HepG2 (cell line): ENCODE data around the gene TXNDC16. TPM values are rescaled to one million over a fixed set of nuclear protein-coding genes. Genes with fewer than 3 reads are reported as not detected.
A peak's percentile ranks its signal among the peaks of the same experiment; 100 is the strongest.

Source experiments
- ASH2L ChIP-seq: fragments of 300-600, 200-600 bp; sonication (generic); IDR thresholded peaks from 2 replicates; pipeline ENCODE4 v1.7.0; 2017; ENCODE audit warnings: low read depth, mild to moderate bottlenecking, moderate library complexity, mixed read lengths, low read length; ENCODE audit not compliant: insufficient read length
- ATF1 ChIP-seq: IDR thresholded peaks from 2 replicates; pipeline ENCODE4 v1.6.1; 2016; ENCODE audit warnings: mild to moderate bottlenecking, control low read depth
- HDAC6 ChIP-seq: fragments of 200-600 bp; sonication (generic); IDR thresholded peaks from 2 replicates; pipeline ENCODE4 v1.7.0; 2017; ENCODE audit warnings: mild to moderate bottlenecking, antibody characterized with exemption, low read length, low read depth
- KAT8 ChIP-seq: IDR thresholded peaks from 2 replicates; pipeline ENCODE4 v1.6.1; 2016; ENCODE audit warnings: missing genetic modification reagents, missing compliant biosample characterization
- MAFF ChIP-seq: IDR thresholded peaks from 2 replicates; pipeline ENCODE4 v1.6.1; 2011; ENCODE audit warnings: low read depth, low read length, improper control_type of control experiment
- MIER2 ChIP-seq: IDR thresholded peaks from 2 replicates; pipeline ENCODE4 v1.6.1; 2016; ENCODE audit warnings: missing biosample characterization, missing genetic modification reagents
- MTF1 ChIP-seq: sonication (generic); formaldehyde crosslinking; IDR thresholded peaks from 2 replicates; pipeline ENCODE4 v1.5.0; 2020; ENCODE audit warnings: missing genetic modification reagents
- SATB2 ChIP-seq: sonication (generic); formaldehyde crosslinking; IDR thresholded peaks from 2 replicates; pipeline ENCODE4 v1.5.0; 2020; ENCODE audit warnings: missing genetic modification reagents
- SKI ChIP-seq: fragments of 450-650 bp; IDR thresholded peaks from one replicate; pipeline ENCODE4 v1.6.1; 2018; ENCODE audit warnings: mild to moderate bottlenecking; ENCODE audit not compliant: partially characterized antibody
- ZBTB7B ChIP-seq: sonication (generic); formaldehyde crosslinking; IDR thresholded peaks from 2 replicates; pipeline ENCODE4 v1.4.0; 2020; ENCODE audit warnings: missing genetic modification reagents
- ZFP36 ChIP-seq: fragments of 150-350 bp; IDR thresholded peaks from 2 replicates; pipeline ENCODE4 v1.6.1; 2018; ENCODE audit warnings: borderline replicate concordance, low read length, low read depth; ENCODE audit not compliant: partially characterized antibody
- ZNF180 ChIP-seq: sonication (generic); formaldehyde crosslinking; IDR thresholded peaks from 2 replicates; pipeline ENCODE4 v1.4.0; 2020; ENCODE audit warnings: low read depth, missing genetic modification reagents, borderline replicate concordance
- ZNF230 ChIP-seq: sonication (generic); formaldehyde crosslinking; IDR thresholded peaks from 2 replicates; pipeline ENCODE4 v1.4.0; 2020; ENCODE audit warnings: mild to moderate bottlenecking, missing genetic modification reagents
- ZNF235 ChIP-seq: sonication (generic); formaldehyde crosslinking; IDR thresholded peaks from 2 replicates; pipeline ENCODE4 v1.8.1; 2023; ENCODE audit warnings: mild to moderate bottlenecking, missing genetic modification reagents, borderline replicate concordance
- ZNF382 ChIP-seq: sonication (generic); formaldehyde crosslinking; IDR thresholded peaks from 2 replicates; pipeline ENCODE4 v1.5.0; 2020; ENCODE audit warnings: missing genetic modification reagents, mild to moderate bottlenecking, borderline replicate concordance
- ZNF44 ChIP-seq: sonication (generic); formaldehyde crosslinking; IDR thresholded peaks from 2 replicates; pipeline ENCODE4 v1.5.1; 2020; ENCODE audit warnings: mild to moderate bottlenecking, missing genetic modification reagents
- ZNF501 ChIP-seq: sonication (generic); formaldehyde crosslinking; IDR thresholded peaks from 2 replicates; pipeline ENCODE4 v1.5.1; 2020; ENCODE audit warnings: mild to moderate bottlenecking, moderate library complexity, missing genetic modification reagents
- ZNF547 ChIP-seq: sonication (generic); formaldehyde crosslinking; IDR thresholded peaks from 2 replicates; pipeline ENCODE4 v1.5.1; 2020; ENCODE audit warnings: mild to moderate bottlenecking, missing genetic modification reagents
- ZNF607 ChIP-seq: sonication (generic); formaldehyde crosslinking; IDR thresholded peaks from 2 replicates; pipeline ENCODE4 v1.5.1; 2020; ENCODE audit warnings: missing genetic modification reagents, mild to moderate bottlenecking, borderline replicate concordance
- ZNF883 ChIP-seq: sonication (generic); formaldehyde crosslinking; IDR thresholded peaks from 2 replicates; pipeline ENCODE4 v1.5.1; 2020; ENCODE audit warnings: mild to moderate bottlenecking, missing genetic modification reagents; ENCODE audit errors: not compliant biosample characterization
- polyA plus RNA-seq, 8 experiments: library from polyadenylated mRNA; depleted of rRNA in 3 of 8; stranded (reverse) in 7 of 8; unstranded in 1 of 8; fragments of >200 nt; fragmentation: Illumina TruSeq in 4 of 8; extraction: Trizol in 4 of 8; gene quantifications; 2 replicates each; pipeline versions ENCODE4 v1.2.1 to v1.2.3, GENCODE V29; 2011 to 2016; ENCODE audit warnings: low read depth in 4 of 8, missing spikeins in 1 of 8, mixed read lengths in 1 of 8; ENCODE audit not compliant: insufficient read depth in 1 of 8
- total RNA-seq, 5 experiments: library from RNA; depleted of rRNA; stranded (reverse); fragments of >200 nt; fragmentation: Illumina TruSeq; extraction: Trizol; gene quantifications; 2 replicates each; pipeline ENCODE4 v1.2.3, GENCODE V29; 2016; ENCODE audit warnings: low read depth in 1 of 5
- TF ChIP-seq, protein P1 (sequence below): sonication (generic); formaldehyde crosslinking; IDR thresholded peaks from 2 replicates; pipeline ENCODE4 v1.9.0; 2022; ENCODE audit warnings: missing genetic modification reagents, mild to moderate bottlenecking, borderline replicate concordance
- TF ChIP-seq, protein P2 (sequence below): sonication (generic); formaldehyde crosslinking; IDR thresholded peaks from 2 replicates; pipeline ENCODE4 v1.5.0; 2020; ENCODE audit warnings: mild to moderate bottlenecking, missing genetic modification reagents
- TF ChIP-seq, protein P3 (sequence below): sonication (generic); formaldehyde crosslinking; IDR thresholded peaks from 2 replicates; pipeline ENCODE4 v1.4.0; 2020; ENCODE audit warnings: missing genetic modification reagents, borderline replicate concordance

Gene TXNDC16
- total and polyA plus RNA-seq, 2 of the 13 experiments (the other 11 are each of a cell fraction or from before 2014, with no cell fraction given), result 4.6 to 6.2 TPM

DNA sequence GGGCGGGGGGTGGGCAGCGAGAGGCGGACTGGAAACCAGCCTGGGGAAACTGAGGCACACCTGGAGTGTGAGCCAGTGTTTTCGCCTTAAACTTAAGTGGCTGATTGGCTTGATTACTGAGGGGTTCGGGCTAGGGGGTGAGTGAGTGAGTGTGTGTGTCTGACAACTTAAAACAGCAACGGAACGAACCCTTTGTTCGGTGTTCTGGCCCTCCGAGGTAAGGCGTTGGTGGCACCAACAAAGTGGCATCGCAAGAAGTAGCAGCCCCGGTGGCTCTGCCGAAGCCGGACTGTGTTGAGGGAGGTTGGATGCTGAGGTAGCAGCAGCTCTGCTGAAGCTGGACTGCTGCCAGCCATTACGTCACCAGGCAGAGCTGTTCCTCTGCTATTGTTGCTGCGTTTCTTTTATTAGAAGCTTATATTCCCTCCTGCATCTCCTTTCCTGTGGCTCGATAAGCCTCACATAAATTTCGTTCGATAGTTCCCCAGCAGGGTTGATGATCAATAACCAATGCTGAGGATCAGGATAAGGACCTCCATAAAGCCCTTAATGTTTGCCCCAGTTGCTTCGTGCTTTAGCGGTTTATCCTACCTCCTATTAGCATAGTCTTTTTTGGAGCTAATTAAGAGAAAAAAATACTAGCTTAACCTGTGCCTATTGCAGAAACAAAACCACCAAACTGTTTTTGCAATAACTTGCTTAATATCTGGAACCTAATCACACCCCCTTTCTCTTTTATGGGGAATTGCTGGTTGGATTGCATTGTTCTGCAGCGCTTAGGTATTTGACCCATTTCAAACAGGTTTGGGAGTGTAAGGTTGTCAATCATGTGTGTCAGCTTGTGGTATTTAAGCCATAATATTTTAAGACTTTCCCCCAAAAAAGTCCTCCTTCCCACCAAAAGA is 1.6 kb upstream of the TXNDC16 start (continued):
- TF ChIP-seq, protein P1, sequence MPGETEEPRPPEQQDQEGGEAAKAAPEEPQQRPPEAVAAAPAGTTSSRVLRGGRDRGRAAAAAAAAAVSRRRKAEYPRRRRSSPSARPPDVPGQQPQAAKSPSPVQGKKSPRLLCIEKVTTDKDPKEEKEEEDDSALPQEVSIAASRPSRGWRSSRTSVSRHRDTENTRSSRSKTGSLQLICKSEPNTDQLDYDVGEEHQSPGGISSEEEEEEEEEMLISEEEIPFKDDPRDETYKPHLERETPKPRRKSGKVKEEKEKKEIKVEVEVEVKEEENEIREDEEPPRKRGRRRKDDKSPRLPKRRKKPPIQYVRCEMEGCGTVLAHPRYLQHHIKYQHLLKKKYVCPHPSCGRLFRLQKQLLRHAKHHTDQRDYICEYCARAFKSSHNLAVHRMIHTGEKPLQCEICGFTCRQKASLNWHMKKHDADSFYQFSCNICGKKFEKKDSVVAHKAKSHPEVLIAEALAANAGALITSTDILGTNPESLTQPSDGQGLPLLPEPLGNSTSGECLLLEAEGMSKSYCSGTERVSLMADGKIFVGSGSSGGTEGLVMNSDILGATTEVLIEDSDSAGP (CRISPR knock-in tag), result no peak
- TF ChIP-seq MTF1 (CRISPR knock-in tag), result no peak
- TF ChIP-seq ZNF235 (CRISPR knock-in tag), result no peak
- TF ChIP-seq ZNF180, result no peak
- peak; percentile 21; the same call in 1 of the 2 replicates for TF ChIP-seq KAT8 (CRISPR knock-in tag)
- 0 out of 2 replicates have a peak, but pooled peaks have one; percentile 17 for TF ChIP-seq ZNF44
- TF ChIP-seq ZFP36, result no peak
- TF ChIP-seq HDAC6, result no peak
- TF ChIP-seq, protein P2, sequence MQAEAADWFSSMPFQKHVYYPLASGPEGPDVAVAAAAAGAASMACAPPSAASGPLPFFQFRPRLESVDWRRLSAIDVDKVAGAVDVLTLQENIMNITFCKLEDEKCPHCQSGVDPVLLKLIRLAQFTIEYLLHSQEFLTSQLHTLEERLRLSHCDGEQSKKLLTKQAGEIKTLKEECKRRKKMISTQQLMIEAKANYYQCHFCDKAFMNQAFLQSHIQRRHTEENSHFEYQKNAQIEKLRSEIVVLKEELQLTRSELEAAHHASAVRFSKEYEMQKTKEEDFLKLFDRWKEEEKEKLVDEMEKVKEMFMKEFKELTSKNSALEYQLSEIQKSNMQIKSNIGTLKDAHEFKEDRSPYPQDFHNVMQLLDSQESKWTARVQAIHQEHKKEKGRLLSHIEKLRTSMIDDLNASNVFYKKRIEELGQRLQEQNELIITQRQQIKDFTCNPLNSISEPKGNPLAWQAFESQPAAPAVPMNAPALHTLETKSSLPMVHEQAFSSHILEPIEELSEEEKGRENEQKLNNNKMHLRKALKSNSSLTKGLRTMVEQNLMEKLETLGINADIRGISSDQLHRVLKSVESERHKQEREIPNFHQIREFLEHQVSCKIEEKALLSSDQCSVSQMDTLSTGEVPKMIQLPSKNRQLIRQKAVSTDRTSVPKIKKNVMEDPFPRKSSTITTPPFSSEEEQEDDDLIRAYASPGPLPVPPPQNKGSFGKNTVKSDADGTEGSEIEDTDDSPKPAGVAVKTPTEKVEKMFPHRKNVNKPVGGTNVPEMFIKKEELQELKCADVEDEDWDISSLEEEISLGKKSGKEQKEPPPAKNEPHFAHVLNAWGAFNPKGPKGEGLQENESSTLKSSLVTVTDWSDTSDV (CRISPR knock-in tag), result no peak
- TF ChIP-seq ASH2L, result peak; percentile 54
- TF ChIP-seq ZNF501, result peak; percentile 69
- TF ChIP-seq ZNF883, result peak; percentile 50
- 0 out of 2 replicates have a peak, but pooled peaks have one; percentile 60 for TF ChIP-seq ZNF607 (CRISPR knock-in tag)
- peak; percentile 27; the same call in 1 of the 2 replicates for TF ChIP-seq MAFF
- TF ChIP-seq, protein P3, sequence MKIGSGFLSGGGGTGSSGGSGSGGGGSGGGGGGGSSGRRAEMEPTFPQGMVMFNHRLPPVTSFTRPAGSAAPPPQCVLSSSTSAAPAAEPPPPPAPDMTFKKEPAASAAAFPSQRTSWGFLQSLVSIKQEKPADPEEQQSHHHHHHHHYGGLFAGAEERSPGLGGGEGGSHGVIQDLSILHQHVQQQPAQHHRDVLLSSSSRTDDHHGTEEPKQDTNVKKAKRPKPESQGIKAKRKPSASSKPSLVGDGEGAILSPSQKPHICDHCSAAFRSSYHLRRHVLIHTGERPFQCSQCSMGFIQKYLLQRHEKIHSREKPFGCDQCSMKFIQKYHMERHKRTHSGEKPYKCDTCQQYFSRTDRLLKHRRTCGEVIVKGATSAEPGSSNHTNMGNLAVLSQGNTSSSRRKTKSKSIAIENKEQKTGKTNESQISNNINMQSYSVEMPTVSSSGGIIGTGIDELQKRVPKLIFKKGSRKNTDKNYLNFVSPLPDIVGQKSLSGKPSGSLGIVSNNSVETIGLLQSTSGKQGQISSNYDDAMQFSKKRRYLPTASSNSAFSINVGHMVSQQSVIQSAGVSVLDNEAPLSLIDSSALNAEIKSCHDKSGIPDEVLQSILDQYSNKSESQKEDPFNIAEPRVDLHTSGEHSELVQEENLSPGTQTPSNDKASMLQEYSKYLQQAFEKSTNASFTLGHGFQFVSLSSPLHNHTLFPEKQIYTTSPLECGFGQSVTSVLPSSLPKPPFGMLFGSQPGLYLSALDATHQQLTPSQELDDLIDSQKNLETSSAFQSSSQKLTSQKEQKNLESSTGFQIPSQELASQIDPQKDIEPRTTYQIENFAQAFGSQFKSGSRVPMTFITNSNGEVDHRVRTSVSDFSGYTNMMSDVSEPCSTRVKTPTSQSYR (CRISPR knock-in tag), result no peak
- TF ChIP-seq ZNF382 (CRISPR knock-in tag), result no peak
- TF ChIP-seq ZNF230 (CRISPR knock-in tag), result no peak
- peak; percentile 19; the same call in 1 of the 2 replicates for TF ChIP-seq ATF1 (CRISPR knock-in tag)
- no peak for TF ChIP-seq MIER2 (CRISPR knock-in tag)
- TF ChIP-seq SATB2, result no peak
- peak; percentile 64; the same call in 1 of the 2 replicates for TF ChIP-seq ZNF547 (CRISPR knock-in tag)
- no peak for TF ChIP-seq ZBTB7B (CRISPR knock-in tag)
- TF ChIP-seq SKI, result no peak
